ENCODE results near the gene ARPC1B.
"Not testable (repeated sequence)": the region's sequence is repeated elsewhere in the genome, so short reads cannot be mapped to it uniquely, and the experiment has no call there.

ARPC1B gene

GRCh38 chr7:99374111-99375064 is at the start of gene ARPC1B:
TSS of gene ARPC1B (plus strand) at chr7:99374730. CDS start at chr7:99385715, 10,985 bp downstream.
- peak within 1 kb of the TSS; percentile 83 for H3K4me3 ChIP-seq (ENCODE audit: low read depth, low read length)
- no peaks in the 10 kb centered on the region for H3K9me3 ChIP-seq (ENCODE audit: control insufficient read depth, insufficient read depth, low read length)
- peak within 1 kb of the TSS; percentile 71 for H3K27ac ChIP-seq (ENCODE audit: low read depth, low read length)
- H3K9ac ChIP-seq (ENCODE audit: low read depth, low read length) = no peak within 1 kb of the TSS
- peaks cover 8% of the 10 kb centered on the region for H3K36me3 ChIP-seq (ENCODE audit: control insufficient read depth, insufficient read depth, low read length)
- 0 out of 2 replicates have a peak, but pooled peaks cover 5% of the 10 kb centered on the region for H3K4me1 ChIP-seq (ENCODE audit: control insufficient read depth, insufficient read depth, low read length)
- no peaks in the 10 kb centered on the region for H3K27me3 ChIP-seq (ENCODE audit: control insufficient read depth, insufficient read depth, low read length)

DNA sequence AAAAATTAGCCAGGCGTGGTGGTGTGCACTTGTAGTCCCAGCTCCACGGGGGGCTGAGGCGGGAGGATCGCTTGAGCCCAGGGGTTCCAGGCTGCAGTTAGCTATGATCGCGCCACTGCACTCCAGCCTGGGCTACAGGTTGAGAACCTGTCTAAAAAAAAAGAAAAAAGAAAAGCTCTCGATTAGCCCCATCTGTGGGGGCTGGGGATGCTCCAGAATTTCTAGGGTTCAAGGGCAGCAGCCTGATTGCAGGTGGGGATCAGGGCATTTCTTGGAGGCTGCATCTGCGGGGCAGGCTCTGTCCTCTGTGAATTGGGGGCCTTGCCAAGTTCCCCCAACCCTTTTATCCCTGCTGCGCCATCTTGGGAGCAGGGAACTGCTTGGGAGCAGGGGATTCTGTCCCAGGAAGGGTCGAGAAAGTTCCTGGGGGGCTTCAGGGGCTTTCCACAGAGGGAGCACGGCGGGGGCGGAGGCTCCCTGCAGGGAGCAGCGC is 49.5 kb upstream of the ARPC1B start:
- Histone ChIP-seq H3K4me3 (ENCODE audit: low read depth, low read length) (peak overlapping the region; percentile 99), H3K9me3 (ENCODE audit: control insufficient read depth, insufficient read depth, low read length) (no peaks in the 10 kb centered on the region), H3K27me3 (ENCODE audit: control insufficient read depth, insufficient read depth, low read length) (no peaks in the 10 kb centered on the region), H3K36me3 (ENCODE audit: control insufficient read depth, insufficient read depth, low read length) (no peaks in the 10 kb centered on the region), H3K9ac (ENCODE audit: low read depth, low read length) (peak overlapping the region; percentile 86), H3K27ac (ENCODE audit: low read depth, low read length) (peak overlapping the region; percentile 89), H3K4me1 (ENCODE audit: control insufficient read depth, insufficient read depth, low read length) (peaks cover 21% of the 10 kb centered on the region)

- peak within 1 kb of the TSS; percentile 99 for H3K4me3 ChIP-seq (ENCODE audit: low read depth, low read length)
- H3K27ac ChIP-seq (ENCODE audit: low read depth, low read length) = peak within 1 kb of the TSS; percentile 89
- H3K27me3 ChIP-seq (ENCODE audit: control insufficient read depth, insufficient read depth, low read length) = no peaks in the 10 kb centered on the region
- H3K36me3 ChIP-seq (ENCODE audit: control insufficient read depth, insufficient read depth, low read length) = no peaks in the 10 kb centered on the region
- peaks cover 14% of the 10 kb centered on the region for H3K4me1 ChIP-seq (ENCODE audit: control insufficient read depth, insufficient read depth, low read length)
- peak within 1 kb of the TSS; percentile 86 for H3K9ac ChIP-seq (ENCODE audit: low read depth, low read length)
- H3K9me3 ChIP-seq (ENCODE audit: control insufficient read depth, insufficient read depth, low read length) = no peaks in the 10 kb centered on the region
These were observed 48.7 kb upstream of the ARPC1B start, which contains the start of gene ARPC1A for GRCh38 chr7:99325592-99326407. TSS of gene ARPC1A (plus strand) at chr7:99325898. CDS start at chr7:99333354, 7,456 bp downstream.

DNA sequence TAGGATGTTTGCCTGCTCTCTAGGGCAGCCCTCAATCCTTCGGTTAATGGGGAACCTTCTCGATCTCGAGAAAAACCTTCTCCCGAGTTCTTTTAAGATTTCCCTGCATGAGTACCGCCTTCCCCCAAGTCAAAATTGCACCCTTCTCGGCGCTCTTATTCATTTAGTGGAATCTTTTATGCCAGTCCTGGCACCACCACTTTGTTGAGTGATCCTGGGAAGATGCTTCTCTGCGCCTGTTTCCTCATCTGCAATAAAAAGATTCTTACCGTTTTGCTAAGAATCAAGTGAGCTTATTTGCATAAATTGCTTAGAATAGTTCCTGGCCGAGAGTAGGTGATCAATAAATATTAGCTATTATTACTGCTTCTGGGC is 48.1 kb upstream of the ARPC1B start:
- Histone ChIP-seq H3K9me3 (ENCODE audit: control insufficient read depth, insufficient read depth, low read length) (no peaks in the 10 kb centered on the region), H3K4me3 (ENCODE audit: low read depth, low read length) (peak overlapping the region; percentile 99), H3K27me3 (ENCODE audit: control insufficient read depth, insufficient read depth, low read length) (no peaks in the 10 kb centered on the region), H3K27ac (ENCODE audit: low read depth, low read length) (peak overlapping the region; percentile 89), H3K4me1 (ENCODE audit: control insufficient read depth, insufficient read depth, low read length) (peaks cover 11% of the 10 kb centered on the region), H3K36me3 (ENCODE audit: control insufficient read depth, insufficient read depth, low read length) (no peaks in the 10 kb centered on the region), H3K9ac (ENCODE audit: low read depth, low read length) (peak overlapping the region; percentile 29)

DNA sequence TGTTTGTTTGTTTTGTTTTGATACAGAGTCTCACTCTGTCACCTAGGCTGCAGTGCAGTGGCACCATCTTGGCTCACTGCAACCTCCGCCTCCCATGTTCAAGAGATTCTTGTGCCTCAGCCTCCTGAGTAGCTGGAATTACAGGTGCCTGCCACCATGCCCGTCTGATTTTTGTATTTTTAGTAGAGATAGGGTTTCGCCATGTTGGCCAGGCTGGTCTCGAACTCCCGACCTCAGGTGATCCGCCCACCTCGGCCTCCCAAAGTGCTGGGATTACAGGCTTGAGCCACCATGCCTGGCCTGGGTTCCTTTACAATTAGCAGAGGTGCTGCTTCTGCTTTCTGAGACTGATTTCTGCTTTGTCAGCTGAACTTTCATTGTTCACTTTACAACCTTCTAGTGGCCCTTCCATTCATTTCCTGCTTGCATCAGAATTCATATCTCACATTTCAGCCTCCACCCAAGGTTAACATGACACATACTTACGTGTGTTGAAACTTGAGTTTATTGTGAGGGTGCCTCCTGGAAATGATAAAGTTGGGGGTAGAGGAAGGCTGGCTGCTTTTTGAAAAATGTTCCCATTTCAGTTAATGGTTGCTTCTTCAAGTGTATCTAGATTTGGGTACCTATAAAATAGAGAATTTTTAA is 44.1 kb upstream of the ARPC1B start:
- H3K36me3 ChIP-seq (ENCODE audit: control insufficient read depth, insufficient read depth, low read length) = peaks cover 15% of the 10 kb centered on the region
- not testable (repeated sequence) for H3K27me3 ChIP-seq (ENCODE audit: control insufficient read depth, insufficient read depth, low read length); H3K27ac ChIP-seq (ENCODE audit: low read depth, low read length); H3K9me3 ChIP-seq (ENCODE audit: control insufficient read depth, insufficient read depth, low read length); H3K4me1 ChIP-seq (ENCODE audit: control insufficient read depth, insufficient read depth, low read length); H3K4me3 ChIP-seq (ENCODE audit: low read depth, low read length); H3K9ac ChIP-seq (ENCODE audit: low read depth, low read length)

DNA sequence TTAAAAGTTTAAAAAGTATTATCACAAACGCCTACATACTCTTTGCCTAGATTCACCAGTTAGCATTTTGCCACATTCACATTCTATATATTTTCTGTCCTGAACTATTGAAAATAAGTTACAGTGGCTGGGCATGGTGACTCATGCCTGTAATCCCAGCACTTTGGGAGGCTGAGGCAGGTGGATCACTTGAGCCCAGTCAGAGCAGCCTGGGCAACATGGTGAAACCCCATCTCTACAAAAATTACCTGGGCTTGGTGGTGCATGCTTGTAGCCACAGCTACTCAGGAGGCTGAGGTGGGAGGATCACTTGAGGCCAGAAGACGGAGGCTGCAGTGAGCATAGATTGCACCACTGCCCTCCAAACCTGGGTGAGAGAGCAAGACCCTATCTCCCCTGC is 43.5 kb upstream of the ARPC1B start:
- no peaks in the 10 kb centered on the region for H3K27me3 ChIP-seq (ENCODE audit: control insufficient read depth, insufficient read depth, low read length)
- no peaks in the 10 kb centered on the region for H3K9me3 ChIP-seq (ENCODE audit: control insufficient read depth, insufficient read depth, low read length)
- H3K4me3 ChIP-seq (ENCODE audit: low read depth, low read length) = no peak overlapping the region
- H3K36me3 ChIP-seq (ENCODE audit: control insufficient read depth, insufficient read depth, low read length) = peaks cover 19% of the 10 kb centered on the region
- no peak overlapping the region for H3K27ac ChIP-seq (ENCODE audit: low read depth, low read length)
- peaks cover 4% of the 10 kb centered on the region; the same call in 1 of the 2 replicates for H3K4me1 ChIP-seq (ENCODE audit: control insufficient read depth, insufficient read depth, low read length)
- no peak overlapping the region for H3K9ac ChIP-seq (ENCODE audit: low read depth, low read length)

GRCh38 chr7:99339595-99339994 is 34.9 kb upstream of the ARPC1B start:
- Histone ChIP-seq H3K9ac (ENCODE audit: low read depth, low read length) (no peak overlapping the region), H3K4me3 (ENCODE audit: low read depth, low read length) (no peak overlapping the region), H3K27me3 (ENCODE audit: control insufficient read depth, insufficient read depth, low read length) (no peaks in the 10 kb centered on the region), H3K4me1 (ENCODE audit: control insufficient read depth, insufficient read depth, low read length) (no peaks in the 10 kb centered on the region), H3K9me3 (ENCODE audit: control insufficient read depth, insufficient read depth, low read length) (no peaks in the 10 kb centered on the region), H3K36me3 (ENCODE audit: control insufficient read depth, insufficient read depth, low read length) (peaks cover 72% of the 10 kb centered on the region), H3K27ac (ENCODE audit: low read depth, low read length) (no peak overlapping the region)

- Histone ChIP-seq H3K4me3 (ENCODE audit: low read depth, low read length) (no peak overlapping the region), H3K9ac (ENCODE audit: low read depth, low read length) (no peak overlapping the region), H3K27me3 (ENCODE audit: control insufficient read depth, insufficient read depth, low read length) (no peaks in the 10 kb centered on the region), H3K27ac (ENCODE audit: low read depth, low read length) (no peak overlapping the region), H3K4me1 (ENCODE audit: control insufficient read depth, insufficient read depth, low read length) (no peaks in the 10 kb centered on the region), H3K36me3 (ENCODE audit: control insufficient read depth, insufficient read depth, low read length) (peaks cover 72% of the 10 kb centered on the region), H3K9me3 (ENCODE audit: control insufficient read depth, insufficient read depth, low read length) (no peaks in the 10 kb centered on the region)
These were observed 33.9 kb upstream of the ARPC1B start for GRCh38 chr7:99340659-99341058.

DNA sequence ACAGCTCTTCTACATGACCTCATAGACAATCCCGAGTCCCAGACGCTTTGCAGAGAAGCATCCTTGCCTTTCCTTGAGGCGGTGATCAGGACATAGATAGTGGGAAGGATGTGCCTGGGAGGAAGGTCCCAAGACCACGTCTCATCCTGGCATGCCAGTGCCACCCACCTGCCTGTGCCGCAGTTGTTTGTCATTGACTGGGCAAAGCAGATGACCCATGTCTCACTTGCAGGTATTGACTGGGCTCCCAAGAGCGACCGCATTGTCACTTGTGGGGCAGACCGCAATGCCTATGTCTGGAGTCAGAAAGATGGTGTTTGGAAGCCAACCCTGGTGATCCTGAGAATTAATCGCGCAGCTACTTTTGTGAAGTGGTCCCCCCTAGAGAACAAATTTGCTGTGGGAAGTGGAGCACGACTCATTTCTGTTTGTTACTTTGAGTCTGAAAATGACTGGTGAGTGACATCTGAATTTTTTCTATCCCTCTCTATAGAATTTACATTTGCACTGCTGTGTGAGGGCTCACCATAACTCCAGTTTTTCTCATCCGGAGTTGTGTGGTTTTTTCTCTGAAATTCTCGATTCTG is 30.4 kb upstream of the ARPC1B start:
- Histone ChIP-seq H3K27ac (ENCODE audit: low read depth, low read length) (no peak overlapping the region), H3K4me1 (ENCODE audit: control insufficient read depth, insufficient read depth, low read length) (no peaks in the 10 kb centered on the region), H3K27me3 (ENCODE audit: control insufficient read depth, insufficient read depth, low read length) (no peaks in the 10 kb centered on the region), H3K4me3 (ENCODE audit: low read depth, low read length) (no peak overlapping the region), H3K36me3 (ENCODE audit: control insufficient read depth, insufficient read depth, low read length) (peaks cover 74% of the 10 kb centered on the region), H3K9me3 (ENCODE audit: control insufficient read depth, insufficient read depth, low read length) (no peaks in the 10 kb centered on the region), H3K9ac (ENCODE audit: low read depth, low read length) (no peak overlapping the region)

- H3K27ac ChIP-seq (ENCODE audit: low read depth, low read length); H3K9me3 ChIP-seq (ENCODE audit: control insufficient read depth, insufficient read depth, low read length); H3K4me3 ChIP-seq (ENCODE audit: low read depth, low read length); H3K9ac ChIP-seq (ENCODE audit: low read depth, low read length); H3K4me1 ChIP-seq (ENCODE audit: control insufficient read depth, insufficient read depth, low read length); H3K27me3 ChIP-seq (ENCODE audit: control insufficient read depth, insufficient read depth, low read length): not testable (repeated sequence)
- peaks cover 62% of the 10 kb centered on the region for H3K36me3 ChIP-seq (ENCODE audit: control insufficient read depth, insufficient read depth, low read length)
These were observed 23.9 kb upstream of the ARPC1B start for GRCh38 chr7:99350641-99351040.
